NCI-H82 (cell line): ENCODE measurements around the gene PLCH1.

Experiments used
- DNase-seq: peaks from one replicate; lab custom pipeline; 2025; lab: John Stamatoyannopoulos, UW

Gene PLCH1

GRCh38 chr3:155548195-155548594, 196.7 kb downstream of the PLCH1 start:
- no peak for DNase-seq

GRCh38 chr3:155535098-155535497, 209.8 kb downstream of the PLCH1 start:
- DNase-seq = no peak

DNA sequence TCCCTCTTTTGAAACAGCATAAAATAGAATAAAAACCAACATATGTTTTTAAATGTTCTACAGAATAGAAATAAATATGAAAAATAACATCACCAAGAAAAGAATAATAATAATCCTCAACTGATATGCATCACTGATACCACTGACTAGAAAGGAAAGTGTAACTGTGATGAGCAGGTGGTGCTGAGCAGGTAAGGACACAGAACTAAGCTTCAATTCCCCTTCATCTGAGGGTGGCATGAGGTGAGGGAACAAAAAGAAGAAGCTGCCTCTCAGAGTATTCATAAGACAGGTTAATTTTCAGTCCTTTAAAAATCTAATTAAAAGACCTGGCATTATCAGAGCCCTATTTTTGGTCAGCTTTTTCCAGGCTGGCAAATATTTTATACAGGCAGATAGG, 216.3 kb downstream of the PLCH1 start:
- no peak for DNase-seq

GRCh38 chr3:155525324-155525833, 219.5 kb downstream of the PLCH1 start:
- DNase-seq = peak; percentile 18

DNA sequence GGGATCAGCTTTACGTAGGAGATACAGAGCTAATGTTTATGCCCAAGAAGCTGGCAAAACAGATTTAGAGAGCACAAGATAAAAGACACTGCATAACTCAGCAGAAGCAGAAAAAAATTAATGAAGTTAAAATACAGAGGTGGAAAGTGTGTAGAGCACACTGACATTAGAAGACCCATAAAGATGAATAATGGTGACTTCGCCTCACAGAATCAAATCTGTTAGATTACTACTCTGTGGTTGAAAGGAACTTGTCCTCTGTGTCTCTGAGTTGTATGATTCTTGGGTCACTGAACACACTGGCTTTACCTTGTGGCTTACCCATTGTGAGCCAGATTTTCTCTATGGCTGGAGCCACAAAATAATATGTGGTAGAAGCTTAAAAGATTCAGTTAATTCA, 224.4 kb downstream of the PLCH1 start:
- DNase-seq = no peak

- DNase-seq = no peak
Observed at GRCh38 chr3:155519078-155519477, 225.8 kb downstream of the PLCH1 start.

DNA sequence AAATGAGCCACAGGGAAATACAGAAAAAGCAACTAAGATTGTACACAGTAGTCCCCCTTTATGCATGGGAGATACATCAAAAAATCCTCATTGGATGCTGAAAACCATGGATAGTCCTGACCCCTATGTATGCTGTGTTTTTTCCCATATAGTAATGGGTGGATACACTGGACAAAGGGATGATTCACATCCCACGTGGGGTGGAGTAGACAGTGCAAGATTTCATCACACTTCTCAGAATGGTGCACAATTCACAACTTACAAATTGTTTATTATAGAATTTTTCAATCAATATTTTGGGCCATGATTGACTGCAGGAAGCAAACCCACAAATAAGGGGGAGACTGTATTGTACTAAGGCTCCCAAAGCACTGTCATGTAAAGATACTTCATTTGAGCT, 227.0 kb downstream of the PLCH1 start:
- no peak for DNase-seq

GRCh38 chr3:155516439-155516838, 228.4 kb downstream of the PLCH1 start:
- no peak for DNase-seq

DNA sequence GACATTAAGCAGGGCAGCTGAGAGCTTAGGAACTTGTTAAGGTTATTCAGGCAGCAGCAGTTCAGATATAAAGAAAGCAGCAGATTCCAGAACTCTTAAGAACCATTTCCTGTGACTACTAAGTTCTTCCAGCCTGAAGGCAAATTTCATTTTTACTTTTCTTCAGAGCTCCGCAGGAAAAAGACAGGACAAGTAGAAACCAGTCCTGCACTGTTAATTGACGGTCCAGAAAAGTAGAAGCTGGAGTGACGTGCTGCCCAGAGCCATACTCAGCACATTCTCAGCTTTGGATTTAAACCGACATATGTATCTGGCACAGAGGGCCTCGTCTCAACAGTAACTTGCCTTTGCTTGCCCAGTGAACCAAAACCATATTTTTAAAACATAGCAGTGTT, 232.0 kb downstream of the PLCH1 start:
- DNase-seq = no peak

GRCh38 chr3:155512175-155512866, 232.6 kb downstream of the PLCH1 start:
- no peak for DNase-seq

- DNase-seq = no peak
Observed at GRCh38 chr3:155504682-155505081, 240.2 kb downstream of the PLCH1 start.

DNA sequence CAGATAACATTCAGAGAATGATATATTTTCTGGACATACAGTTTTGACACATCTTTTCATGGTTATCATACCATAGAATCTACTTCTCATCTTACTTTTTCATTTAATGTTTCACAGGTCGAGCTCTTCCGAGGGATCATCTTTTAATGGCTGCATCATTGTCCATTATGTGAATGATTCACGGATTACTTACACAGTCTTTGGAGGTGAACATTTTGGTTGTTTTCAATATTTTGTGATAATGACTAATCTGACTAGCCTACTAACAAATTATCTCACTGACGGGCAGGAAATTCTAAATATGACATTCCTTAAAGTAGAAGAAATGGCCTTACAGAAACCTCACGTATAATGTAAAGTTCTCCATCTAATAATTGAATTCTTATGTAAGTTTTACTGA, 242.2 kb downstream of the PLCH1 start:
- DNase-seq = no peak

GRCh38 chr3:155500194-155500818, 244.6 kb downstream of the PLCH1 start:
- DNase-seq = peak; percentile 45

- DNase-seq = no peak
Observed at GRCh38 chr3:155497930-155498647, 246.8 kb downstream of the PLCH1 start.

GRCh38 chr3:155496206-155496605, 248.7 kb downstream of the PLCH1 start:
- no peak for DNase-seq

DNA sequence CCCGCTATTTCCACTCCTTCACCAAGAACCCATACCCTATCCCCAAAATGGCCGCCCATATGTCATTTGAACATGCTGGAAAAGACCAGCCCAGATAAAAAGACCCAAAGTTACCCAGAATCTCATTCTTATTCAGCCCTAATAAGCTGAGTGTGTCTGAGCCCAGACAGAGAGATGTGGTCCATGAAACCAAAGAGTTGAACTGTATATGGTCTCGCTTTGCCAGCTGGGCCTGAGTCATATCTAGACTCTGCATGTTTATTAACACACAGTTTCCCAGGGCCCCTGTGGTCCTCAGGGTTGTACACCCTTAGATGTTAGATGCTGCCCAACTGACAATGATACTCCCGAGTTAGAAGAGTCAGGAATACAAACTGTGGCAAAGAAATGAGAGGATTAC, 249.5 kb downstream of the PLCH1 start:
- DNase-seq = no peak

GRCh38 chr3:155494332-155494731, 250.5 kb downstream of the PLCH1 start:
- DNase-seq = no peak

GRCh38 chr3:155492841-155493240, 252.0 kb downstream of the PLCH1 start:
- DNase-seq = no peak

DNA sequence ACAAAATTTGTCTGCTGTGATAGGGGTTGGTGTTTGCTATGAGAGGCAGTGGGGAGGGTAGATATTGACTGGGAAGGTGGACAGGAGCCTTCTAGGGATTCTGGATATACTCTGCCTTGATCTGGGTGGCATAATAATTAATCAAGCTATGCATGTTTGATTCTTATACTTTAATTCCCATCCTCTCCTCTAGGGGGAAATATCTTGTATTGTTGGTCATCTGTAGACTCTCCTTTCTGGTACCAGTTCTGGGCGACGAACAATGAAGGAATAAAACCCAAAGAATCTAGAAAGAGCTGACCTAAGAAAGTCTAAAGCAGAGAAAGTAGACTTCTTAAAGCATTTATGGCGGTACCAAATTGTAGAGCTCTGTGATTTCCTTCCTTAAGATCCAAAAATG, 253.2 kb downstream of the PLCH1 start:
- DNase-seq = peak; percentile 3

- DNase-seq = no peak
Observed at GRCh38 chr3:155488671-155489070, 256.2 kb downstream of the PLCH1 start.

DNA sequence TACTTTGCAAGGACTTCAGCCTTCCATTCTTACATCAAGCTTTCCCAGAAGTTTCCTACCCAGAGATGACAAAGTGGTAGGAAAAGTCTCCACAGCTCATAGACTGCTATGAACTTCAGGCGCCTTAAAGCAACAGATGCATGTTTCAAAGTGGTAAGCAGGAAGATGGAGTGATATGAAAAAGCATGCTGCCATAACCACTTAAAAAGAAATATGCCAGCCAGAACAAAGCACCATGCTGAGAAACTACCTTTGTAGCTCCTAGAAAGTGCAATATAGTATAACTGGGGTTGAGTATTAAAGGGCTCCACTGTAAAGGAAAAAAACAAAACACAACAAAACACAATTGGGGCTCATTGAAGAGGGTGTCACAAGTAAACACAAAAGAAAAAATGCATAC, 259.0 kb downstream of the PLCH1 start:
- no peak for DNase-seq

GRCh38 chr3:155481591-155481990, 263.3 kb downstream of the PLCH1 start:
- DNase-seq = no peak

DNA sequence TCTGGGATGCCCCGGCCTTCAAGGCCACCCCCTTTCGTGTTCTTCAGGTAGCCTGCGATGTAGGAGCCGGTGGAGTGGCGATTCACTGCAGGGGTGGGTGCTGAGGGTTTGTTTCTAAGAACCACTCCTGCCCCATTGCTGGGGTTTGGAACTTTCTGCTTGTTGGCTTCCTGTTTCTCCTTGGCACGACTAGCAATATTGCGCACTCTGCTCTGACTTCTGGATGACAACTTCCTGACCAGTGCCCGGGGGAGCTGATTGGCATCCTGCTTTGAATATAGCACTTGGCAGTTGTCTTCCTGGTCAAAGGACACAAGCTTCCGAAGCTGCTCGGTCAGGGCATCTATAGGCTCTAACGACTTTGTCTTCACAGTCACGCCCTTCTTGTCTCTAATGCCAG, 263.8 kb downstream of the PLCH1 start:
- DNase-seq = no peak
